Measurements from ENCODE around the gene ST6GALNAC6. TPM values are rescaled to one million over a fixed set of nuclear protein-coding genes. Genes with fewer than 3 reads are reported as not detected.
A peak's percentile ranks its signal among the peaks of the same experiment; 100 is the strongest.

ST6GALNAC6 gene
- total RNA-seq, 1 donor = 85.0 TPM

- TF ChIP-seq CTCF (IDR thresholded peaks at IDR 0.05; ENCODE audit: insufficient read depth, low read length) = no peak
Measured at GRCh38 chr9:127910613-127911205, 11.3 kb upstream of the ST6GALNAC6 start.

GRCh38 chr9:127909839-127910273, 10.5 kb upstream of the ST6GALNAC6 start:
- no peak for TF ChIP-seq CTCF (IDR thresholded peaks at IDR 0.05; ENCODE audit: insufficient read depth, low read length)
- H3K4me3 ChIP-seq (ENCODE audit: low read depth, low read length) = no peak overlapping the region
- no peak for DNase-seq (ENCODE audit: low read depth)

More at GRCh38 chr9:127910613-127911205, 11.3 kb upstream of the ST6GALNAC6 start:
- no peak overlapping the region for H3K4me3 ChIP-seq (ENCODE audit: low read depth, low read length)
- DNase-seq (ENCODE audit: low read depth) = peak; percentile 48

GRCh38 chr9:127908660-127908926, 9.2 kb upstream of the ST6GALNAC6 start:
- no peak for TF ChIP-seq CTCF (IDR thresholded peaks at IDR 0.05; ENCODE audit: insufficient read depth, low read length)
- DNase-seq (ENCODE audit: low read depth) = no peak
- no peak overlapping the region for H3K4me3 ChIP-seq (ENCODE audit: low read depth, low read length)

GRCh38 chr9:127907867-127908659, 8.7 kb upstream of the ST6GALNAC6 start:
- DNase-seq (ENCODE audit: low read depth) = no peak
- no peak overlapping the region for H3K4me3 ChIP-seq (ENCODE audit: low read depth, low read length)
- TF ChIP-seq CTCF (IDR thresholded peaks at IDR 0.05; ENCODE audit: insufficient read depth, low read length) = no peak

- TF ChIP-seq CTCF (IDR thresholded peaks at IDR 0.05; ENCODE audit: insufficient read depth, low read length) = no peak
- H3K4me3 ChIP-seq (ENCODE audit: low read depth, low read length) = no peak overlapping the region
- DNase-seq (ENCODE audit: low read depth) = no peak
Measured at GRCh38 chr9:127905788-127906191, 6.4 kb upstream of the ST6GALNAC6 start.

GRCh38 chr9:127905004-127905728, 5.8 kb upstream of the ST6GALNAC6 start:
- no peak for TF ChIP-seq CTCF (IDR thresholded peaks at IDR 0.05; ENCODE audit: insufficient read depth, low read length)
- no peak overlapping the region for H3K4me3 ChIP-seq (ENCODE audit: low read depth, low read length)
- no peak for DNase-seq (ENCODE audit: low read depth)
